ENCODE results near the gene PAXX.

The PAXX gene

DNA sequence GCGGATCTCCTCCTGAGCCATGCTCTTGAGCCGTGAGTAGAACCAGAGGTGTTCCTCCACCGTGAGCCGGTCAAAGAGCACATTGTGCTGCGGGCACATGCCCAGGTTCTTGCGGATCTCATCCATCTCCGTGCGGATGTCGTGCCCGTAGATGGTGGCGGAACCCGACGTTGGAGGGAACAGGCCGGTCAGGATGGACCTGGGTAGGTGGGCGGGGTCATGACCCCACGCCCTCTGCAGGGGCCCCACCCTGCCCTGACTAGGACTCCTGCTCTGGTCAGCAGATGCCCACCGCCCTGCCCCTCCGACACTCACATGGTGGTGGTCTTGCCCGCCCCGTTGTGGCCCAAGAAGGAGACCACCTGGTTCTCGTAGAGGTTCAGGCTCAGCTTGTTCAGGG, 23.8 kb downstream of the PAXX start:
- no peak overlapping the region for H3K4me3 ChIP-seq (ENCODE audit: low read depth, low read length)

DNA sequence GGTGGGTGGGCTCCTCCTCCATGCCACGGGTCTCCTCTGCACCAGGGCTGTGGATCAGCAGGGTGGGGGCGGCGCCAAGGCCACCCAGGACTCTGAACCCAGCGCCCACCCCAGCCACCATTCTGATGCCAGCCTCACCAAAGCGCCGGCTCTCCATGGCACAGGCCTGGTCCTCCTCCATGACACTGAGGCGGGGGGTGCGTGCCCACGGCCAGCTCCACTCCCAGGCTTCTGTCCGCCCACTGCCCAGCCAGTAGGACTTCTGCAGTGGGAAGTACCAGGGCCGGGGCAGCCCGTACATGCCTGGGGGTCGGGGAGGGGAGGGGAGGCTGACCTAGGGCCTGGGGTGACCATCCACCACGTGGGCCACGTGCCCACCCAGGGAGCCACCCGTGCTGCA, 24.2 kb downstream of the PAXX start:
- H3K4me3 ChIP-seq (ENCODE audit: low read depth, low read length), result no peak overlapping the region

DNA sequence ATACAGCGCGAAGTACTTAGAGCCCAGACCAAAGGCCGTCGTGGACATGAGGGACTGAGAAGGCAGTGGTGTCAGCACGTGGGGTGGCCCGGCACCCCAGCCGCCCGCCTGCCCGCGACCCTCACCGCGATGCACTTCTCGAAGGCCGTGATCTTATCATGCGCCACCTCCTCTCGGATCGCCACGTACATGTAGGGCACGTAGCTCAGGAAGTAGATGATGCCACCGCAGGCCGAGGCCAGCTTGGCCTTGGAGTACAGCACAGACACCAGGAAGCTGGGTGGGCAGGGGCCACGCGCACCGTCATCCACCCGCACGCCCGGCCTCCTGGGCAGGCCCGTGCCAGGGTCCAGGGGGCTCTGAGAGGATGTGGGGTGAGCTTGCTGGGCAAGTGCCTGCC, 24.8 kb downstream of the PAXX start:
- H3K4me3 ChIP-seq (ENCODE audit: low read depth, low read length), result no peak overlapping the region

- no peak overlapping the region for H3K4me3 ChIP-seq (ENCODE audit: low read depth, low read length)
These were observed 25.7 kb downstream of the PAXX start for GRCh38 chr9:137017791-137018497.

DNA sequence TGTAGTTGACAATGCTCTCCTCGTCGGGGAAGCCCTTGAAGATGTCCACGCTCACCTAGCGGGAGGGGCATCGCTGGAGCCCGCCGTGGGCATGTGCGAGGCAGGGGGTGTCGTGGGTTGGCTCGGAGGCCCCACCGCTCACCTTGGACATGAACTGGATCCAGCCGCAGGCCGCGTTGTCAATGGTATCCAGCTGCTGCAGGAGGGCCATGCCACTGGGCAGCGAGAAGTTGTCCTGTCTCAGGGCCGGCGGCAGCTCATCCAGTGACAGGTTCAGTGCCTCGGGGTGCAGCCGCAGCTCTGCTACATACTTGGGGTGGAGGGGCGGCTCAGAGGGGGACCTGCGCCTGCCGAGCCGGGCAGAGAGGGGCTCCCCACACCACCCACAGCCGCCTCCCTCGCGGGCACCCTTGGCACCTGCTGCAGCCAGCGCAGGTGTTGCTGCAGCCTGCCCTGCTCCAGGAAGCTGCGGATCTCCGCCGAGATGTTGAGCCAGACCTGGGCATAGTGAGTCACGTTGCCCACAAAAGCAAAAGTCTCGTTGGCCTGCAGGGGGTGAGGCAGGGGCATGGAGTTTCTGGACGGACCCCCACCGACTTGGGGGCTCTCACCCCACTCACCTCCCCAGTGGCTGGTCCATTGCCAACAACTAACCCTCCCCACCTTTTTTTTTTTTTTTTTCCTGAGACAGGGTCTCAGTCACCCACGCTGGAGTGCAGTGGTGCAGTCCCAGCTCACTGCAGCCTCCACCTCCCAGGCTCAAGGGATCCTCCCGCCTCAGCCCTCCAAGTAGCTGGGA, 26.7 kb downstream of the PAXX start:
- no peak overlapping the region for H3K4me3 ChIP-seq (ENCODE audit: low read depth, low read length)

- no peak overlapping the region for H3K4me3 ChIP-seq (ENCODE audit: low read depth, low read length)
These were observed 27.9 kb downstream of the PAXX start for GRCh38 chr9:137019891-137020683.

GRCh38 chr9:137020771-137021567, 28.7 kb downstream of the PAXX start:
- no peak overlapping the region for H3K4me3 ChIP-seq (ENCODE audit: low read depth, low read length)

DNA sequence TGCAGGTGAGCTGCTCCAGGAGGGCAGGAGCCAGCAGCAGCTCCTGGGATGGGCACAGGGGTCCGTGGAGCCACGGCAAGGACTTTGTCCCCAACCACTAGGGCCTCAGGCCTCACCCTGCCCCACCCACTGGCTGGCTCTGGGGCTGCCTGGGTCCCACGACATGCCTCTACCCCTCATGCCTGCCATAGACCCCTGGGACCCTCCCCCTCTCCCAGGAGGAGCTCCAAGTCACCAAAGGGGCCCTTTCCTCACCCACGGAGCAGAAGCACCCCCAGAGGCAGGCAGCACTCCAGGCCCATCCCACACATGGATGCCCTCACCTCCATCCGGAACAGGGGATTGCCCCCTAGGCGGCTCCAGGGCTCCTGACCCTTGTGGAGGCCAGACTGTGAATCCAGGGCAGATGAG, 29.4 kb downstream of the PAXX start:
- H3K4me3 ChIP-seq (ENCODE audit: low read depth, low read length), result no peak overlapping the region

GRCh38 chr9:137021979-137022661, 29.9 kb downstream of the PAXX start:
- no peak overlapping the region for H3K4me3 ChIP-seq (ENCODE audit: low read depth, low read length)

DNA sequence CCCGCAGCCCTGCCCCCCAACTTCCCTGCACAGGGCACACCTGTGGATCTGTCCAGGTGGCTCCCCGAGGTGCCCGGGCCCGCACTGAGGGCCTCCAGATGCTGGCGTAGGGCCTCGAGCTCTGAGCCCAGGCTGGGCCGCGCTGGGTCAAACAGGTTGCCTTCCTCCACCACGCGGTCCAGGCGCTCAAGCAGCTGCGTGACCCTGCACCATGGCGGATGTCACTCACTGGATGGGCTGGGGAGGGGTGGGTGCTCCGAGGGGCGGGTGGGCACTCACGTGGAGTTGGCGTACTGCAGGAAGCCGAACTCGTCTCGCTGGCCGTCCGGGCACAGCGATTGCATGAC, 30.4 kb downstream of the PAXX start:
- H3K4me3 ChIP-seq (ENCODE audit: low read depth, low read length), result no peak overlapping the region

GRCh38 chr9:137023157-137023556, 30.9 kb downstream of the PAXX start:
- H3K4me3 ChIP-seq (ENCODE audit: low read depth, low read length), result no peak overlapping the region

GRCh38 chr9:137023583-137023991, 31.4 kb downstream of the PAXX start:
- H3K4me3 ChIP-seq (ENCODE audit: low read depth, low read length), result no peak overlapping the region

- H3K4me3 ChIP-seq (ENCODE audit: low read depth, low read length), result no peak overlapping the region
These were observed 33.3 kb downstream of the PAXX start for GRCh38 chr9:137025517-137025966.

- H3K4me3 ChIP-seq (ENCODE audit: low read depth, low read length), result no peak overlapping the region
These were observed 34.2 kb downstream of the PAXX start for GRCh38 chr9:137026384-137026783.

GRCh38 chr9:137026828-137027227, 34.6 kb downstream of the PAXX start:
- no peak overlapping the region for H3K4me3 ChIP-seq (ENCODE audit: low read depth, low read length)

DNA sequence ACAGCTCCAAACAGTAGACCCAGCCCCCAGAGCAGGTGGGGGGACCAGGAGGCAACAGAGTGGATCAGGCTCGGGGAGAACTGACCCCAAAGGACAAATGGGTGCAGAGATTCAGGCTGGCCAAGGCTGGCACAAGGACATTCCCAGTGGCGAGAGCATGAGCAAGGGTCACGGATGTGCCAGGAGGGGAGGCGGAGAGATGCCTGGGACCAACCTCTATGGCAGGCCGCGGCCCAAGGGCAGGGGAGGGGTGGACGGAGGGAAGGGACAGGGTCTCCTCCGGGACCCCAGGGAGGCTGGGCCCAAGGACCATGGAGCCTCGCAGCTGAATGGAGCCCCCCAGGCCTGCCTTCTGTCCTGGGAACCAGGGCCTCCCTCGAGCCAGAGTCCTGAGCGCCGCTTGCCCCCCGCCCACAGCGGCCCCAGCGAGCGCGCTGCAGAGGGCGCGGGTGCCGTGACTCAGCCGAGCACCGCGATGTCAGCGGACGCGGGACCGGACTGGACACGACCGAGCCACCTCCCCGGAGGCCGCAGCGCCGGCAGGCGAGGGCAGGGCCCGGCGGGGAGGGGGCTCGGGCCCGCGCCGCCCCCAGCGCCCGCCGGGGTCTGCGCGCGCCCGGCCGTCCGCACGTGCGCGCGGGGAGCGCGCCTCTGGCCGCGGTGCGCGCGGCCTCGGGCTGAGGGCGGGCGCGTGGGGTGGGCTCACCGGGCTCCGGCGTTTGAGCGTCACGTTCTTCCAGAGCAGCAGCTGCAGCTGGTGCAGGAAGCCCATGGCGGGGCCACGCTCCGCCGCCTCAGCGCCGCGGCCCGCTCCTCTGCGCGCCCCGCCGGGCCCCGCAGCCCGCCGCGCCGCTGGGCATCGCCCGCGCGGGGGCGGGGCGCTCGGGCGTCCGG, 35.4 kb downstream of the PAXX start, which contains the start of gene ABCA2:
Gene ABCA2 (minus strand): TSS at position 869 of the 894 bp plus-strand sequence. CDS start 97 bp downstream, at position 772.
- peak within 1 kb of the TSS; percentile 39 for H3K4me3 ChIP-seq (ENCODE audit: low read depth, low read length)

GRCh38 chr9:137028263-137029057, 36.2 kb downstream of the PAXX start:
- peak overlapping the region; percentile 20 for H3K4me3 ChIP-seq (ENCODE audit: low read depth, low read length)

All from iPS-11a (cell line).